Duodenal mucosa (tissue), 2 donors: ENCODE measurements around the gene LRMDA.

Source experiments
- H3K27ac ChIP-seq: one replicate; pipeline ENCODE4 v1.7.0; 2013; ENCODE audit warnings: low read depth, low read length
- H3K27me3 ChIP-seq, 2 donors: one replicate each; pipeline ENCODE4 v1.7.0; 2013; ENCODE audit warnings: low read length in 2 of 2, control low read depth in 1 of 2; ENCODE audit not compliant: insufficient read depth in 2 of 2, control insufficient read depth in 1 of 2
- H3K36me3 ChIP-seq, 2 donors: one replicate each; pipeline ENCODE4 v1.7.0; 2013; ENCODE audit warnings: low read length in 2 of 2, control low read depth in 1 of 2; ENCODE audit not compliant: insufficient read depth in 2 of 2, control insufficient read depth in 1 of 2
- H3K4me1 ChIP-seq, 2 donors: one replicate each; pipeline ENCODE4 v1.7.0; 2013; ENCODE audit warnings: low read length in 2 of 2, control low read depth in 1 of 2; ENCODE audit not compliant: insufficient read depth in 2 of 2, control insufficient read depth in 1 of 2
- H3K4me3 ChIP-seq, 2 donors: one replicate each; pipeline ENCODE4 v1.7.0; 2013; ENCODE audit warnings: low read length in 2 of 2, low read depth in 1 of 2
- H3K9ac ChIP-seq, 2 donors: one replicate each; pipeline ENCODE4 v1.7.0; 2013; ENCODE audit warnings: low read length in 2 of 2, low read depth in 1 of 2
- H3K9me3 ChIP-seq, 2 donors: one replicate each; pipeline ENCODE4 v1.7.0; 2013; ENCODE audit warnings: low read length in 2 of 2, control low read depth in 1 of 2; ENCODE audit not compliant: control insufficient read depth in 1 of 2

The LRMDA gene

GRCh38 chr10:76115471-76116155, 684.2 kb downstream of the LRMDA start:
- Histone ChIP-seq H3K9me3 (no peaks in the 10 kb centered on the region), H3K27ac (no peak overlapping the region), H3K36me3 (no peaks in the 10 kb centered on the region)

GRCh38 chr10:76116523-76116922, 685.1 kb downstream of the LRMDA start:
- H3K9me3 ChIP-seq, result no peaks in the 10 kb centered on the region
- peaks cover 0 to 15% of the 10 kb centered on the region in 2 donors for H3K4me1 ChIP-seq
- no peaks in the 10 kb centered on the region for H3K36me3 ChIP-seq
- no peak overlapping the region for H3K9ac ChIP-seq
- peaks cover 0 to 3% of the 10 kb centered on the region in 2 donors for H3K27me3 ChIP-seq
- no peak overlapping the region for H3K4me3 ChIP-seq
- no peak overlapping the region for H3K27ac ChIP-seq

More at GRCh38 chr10:76115471-76116155, 684.2 kb downstream of the LRMDA start:
- Histone ChIP-seq H3K9ac (no peak overlapping the region), H3K4me1 (peaks cover 0 to 15% of the 10 kb centered on the region in 2 donors), H3K27me3 (no peaks in the 10 kb centered on the region), H3K4me3 (no peak overlapping the region)

- Histone ChIP-seq H3K36me3 (no peaks in the 10 kb centered on the region), H3K27me3 (peaks cover 0 to 3% of the 10 kb centered on the region in 2 donors), H3K4me3 (no peak overlapping the region), H3K4me1 (peaks cover 0 to 15% of the 10 kb centered on the region in 2 donors), H3K27ac (no peak overlapping the region), H3K9ac (no peak overlapping the region), H3K9me3 (no peaks in the 10 kb centered on the region)
These were observed 686.5 kb downstream of the LRMDA start for GRCh38 chr10:76117949-76118348.

GRCh38 chr10:76119036-76119435, 687.6 kb downstream of the LRMDA start:
- H3K27ac ChIP-seq, result no peak overlapping the region
- peaks cover 0 to 3% of the 10 kb centered on the region in 2 donors for H3K27me3 ChIP-seq
- peaks cover 0 to 15% of the 10 kb centered on the region in 2 donors for H3K4me1 ChIP-seq
- H3K9ac ChIP-seq, result no peak overlapping the region
- no peak overlapping the region for H3K4me3 ChIP-seq
- no peaks in the 10 kb centered on the region for H3K36me3 ChIP-seq
- H3K9me3 ChIP-seq, result no peaks in the 10 kb centered on the region

- Histone ChIP-seq H3K4me1 (peaks cover 0 to 15% of the 10 kb centered on the region in 2 donors), H3K9me3 (no peaks in the 10 kb centered on the region), H3K9ac (no peak overlapping the region), H3K36me3 (no peaks in the 10 kb centered on the region), H3K4me3 (no peak overlapping the region), H3K27ac (no peak overlapping the region), H3K27me3 (peaks cover 0 to 3% of the 10 kb centered on the region in 2 donors)
These were observed 688.1 kb downstream of the LRMDA start for GRCh38 chr10:76119515-76119914.

GRCh38 chr10:76122056-76122455, 690.6 kb downstream of the LRMDA start:
- no peak overlapping the region for H3K4me3 ChIP-seq
- H3K9me3 ChIP-seq, result no peaks in the 10 kb centered on the region
- H3K27me3 ChIP-seq, result peaks cover 0 to 3% of the 10 kb centered on the region in 2 donors
- no peak overlapping the region for H3K9ac ChIP-seq
- H3K27ac ChIP-seq, result no peak overlapping the region
- H3K4me1 ChIP-seq, result peaks cover 0 to 8% of the 10 kb centered on the region in 2 donors
- no peaks in the 10 kb centered on the region for H3K36me3 ChIP-seq

GRCh38 chr10:76124280-76124679, 692.9 kb downstream of the LRMDA start:
- Histone ChIP-seq H3K4me1 (peaks cover 0 to 8% of the 10 kb centered on the region in 2 donors), H3K4me3 (no peak overlapping the region), H3K36me3 (no peaks in the 10 kb centered on the region), H3K9me3 (no peaks in the 10 kb centered on the region), H3K27me3 (peaks cover 0 to 3% of the 10 kb centered on the region in 2 donors), H3K9ac (no peak overlapping the region), H3K27ac (no peak overlapping the region)

- Histone ChIP-seq H3K9ac (no peak overlapping the region), H3K27ac (no peak overlapping the region), H3K36me3 (no peaks in the 10 kb centered on the region), H3K4me3 (no peak overlapping the region), H3K27me3 (peaks cover 0 to 3% of the 10 kb centered on the region in 2 donors), H3K9me3 (no peaks in the 10 kb centered on the region), H3K4me1 (peaks cover 0 to 8% of the 10 kb centered on the region in 2 donors)
These were observed 694.5 kb downstream of the LRMDA start for GRCh38 chr10:76125900-76126299.

GRCh38 chr10:76126607-76127527, 695.4 kb downstream of the LRMDA start:
- Histone ChIP-seq H3K4me3 (no peak overlapping the region), H3K4me1 (peaks cover 0 to 8% of the 10 kb centered on the region in 2 donors), H3K36me3 (no peaks in the 10 kb centered on the region), H3K27ac (no peak overlapping the region), H3K27me3 (no peaks in the 10 kb centered on the region), H3K9ac (no peak overlapping the region), H3K9me3 (no peaks in the 10 kb centered on the region)

- H3K27me3 ChIP-seq, result no peaks in the 10 kb centered on the region
- no peak overlapping the region for H3K9ac ChIP-seq
- no peak overlapping the region for H3K4me3 ChIP-seq
- H3K4me1 ChIP-seq, result peaks cover 0 to 8% of the 10 kb centered on the region in 2 donors
- no peaks in the 10 kb centered on the region for H3K36me3 ChIP-seq
- H3K9me3 ChIP-seq, result no peaks in the 10 kb centered on the region
- no peak overlapping the region for H3K27ac ChIP-seq
These were observed 696.7 kb downstream of the LRMDA start for GRCh38 chr10:76127984-76128589.
